KOPT-K1 (cell line): ENCODE measurements around the gene SLC1A2.

ENCODE experiments used
- H3K27ac ChIP-seq: fragments of 200-600 bp; sonication (generic); 2 replicates; pipeline ENCODE4 v1.5.1; 2016; ENCODE audit warnings: antibody characterized with exemption, mild to moderate bottlenecking, low read depth, low read length; ENCODE audit not compliant: poor library complexity, severe bottlenecking
- H3K36me3 ChIP-seq: fragments of 200-600 bp; sonication (generic); 2 replicates; pipeline ENCODE4 v1.5.1; 2017; ENCODE audit warnings: antibody characterized with exemption, mild to moderate bottlenecking, low read length, moderate library complexity; ENCODE audit not compliant: insufficient read depth
- H3K9me3 ChIP-seq: fragments of 200-600 bp; sonication (generic); 2 replicates; pipeline ENCODE4 v1.5.1; 2017; ENCODE audit warnings: antibody characterized with exemption, low read length, mild to moderate bottlenecking; ENCODE audit not compliant: insufficient read depth, poor library complexity, severe bottlenecking

The SLC1A2 gene

DNA sequence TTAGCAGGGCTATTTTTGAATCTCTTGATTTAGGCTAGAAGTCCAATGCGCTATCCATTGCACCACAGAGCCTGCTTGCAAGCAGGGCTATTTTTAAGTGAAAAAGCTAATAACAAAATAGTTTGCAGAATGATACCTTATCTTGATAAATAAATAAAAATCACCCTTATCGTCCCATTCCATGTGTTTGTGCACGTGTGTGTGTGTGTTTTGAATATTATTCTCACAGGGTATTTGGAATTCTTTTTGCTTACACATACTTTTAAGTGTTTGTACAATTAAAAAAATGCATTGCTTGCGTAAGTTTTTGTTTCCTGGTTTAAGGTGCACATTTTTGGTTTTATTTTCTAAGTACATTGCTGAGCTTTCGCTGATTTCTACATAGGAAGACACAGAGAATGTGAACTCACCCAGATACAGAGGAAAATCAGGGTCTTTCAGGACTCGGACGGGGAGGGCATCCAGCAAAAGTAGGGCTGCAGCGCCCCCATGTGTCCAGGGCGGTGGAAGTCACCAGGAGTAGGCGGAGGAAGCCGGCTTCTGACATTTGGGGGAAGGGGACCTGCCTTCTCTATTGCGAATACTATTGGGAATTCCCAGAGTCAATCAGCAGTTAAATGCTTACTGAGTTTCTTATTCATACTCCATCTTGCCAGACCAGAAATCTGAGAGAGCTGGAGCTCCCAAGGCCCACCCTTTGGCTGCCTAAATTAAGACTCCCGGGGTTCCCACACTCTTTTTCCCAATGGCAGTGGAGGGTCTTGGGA lies 27.3 kb downstream of the SLC1A2 start:
- no peaks in the 10 kb centered on the region for H3K36me3 ChIP-seq
- H3K27ac ChIP-seq = no peak overlapping the region
- no peaks in the 10 kb centered on the region for H3K9me3 ChIP-seq

DNA sequence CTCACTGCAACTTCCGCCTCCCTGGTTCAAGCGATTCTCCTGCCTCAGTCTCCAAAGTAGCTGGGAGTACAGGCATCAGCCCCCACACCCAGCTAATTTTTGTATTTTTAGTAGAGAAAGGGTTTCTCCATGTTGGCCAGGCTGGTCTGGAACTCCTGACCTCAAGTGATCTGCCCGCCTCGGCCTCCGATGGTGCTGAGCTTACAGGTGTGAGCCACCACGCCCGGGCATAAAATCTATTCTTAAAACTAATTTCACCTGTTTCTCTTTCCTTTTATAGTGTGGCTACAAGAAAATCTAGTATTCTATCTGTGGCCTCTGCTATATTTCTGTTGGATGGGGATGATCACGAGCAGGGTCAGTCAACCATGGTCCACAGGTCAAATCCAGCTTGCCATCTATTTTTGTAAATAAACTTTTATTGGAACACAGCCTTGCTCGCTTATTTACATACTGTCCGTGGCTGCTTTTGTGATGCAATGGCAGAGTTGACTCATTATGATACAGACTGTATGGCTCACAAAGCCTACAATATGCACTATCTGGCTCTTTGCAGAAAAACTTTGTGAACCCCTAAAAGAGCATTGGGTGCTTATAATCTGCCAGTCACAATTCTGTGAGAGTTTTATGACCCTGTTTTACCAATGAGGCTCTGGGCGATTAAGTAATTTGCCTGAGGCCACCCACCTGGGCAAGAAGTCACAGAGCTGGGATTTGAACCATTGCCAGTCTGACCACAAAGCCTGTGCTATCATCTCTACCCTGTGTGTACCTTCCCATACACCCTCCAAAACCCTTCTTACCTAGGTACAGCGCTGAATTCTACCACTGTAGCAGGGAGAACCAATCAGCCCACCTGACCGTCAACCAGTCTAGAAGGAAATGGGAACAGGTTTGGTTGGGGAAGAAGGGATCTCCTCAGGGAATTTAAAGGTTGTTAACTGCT lies 28.3 kb downstream of the SLC1A2 start:
- Histone ChIP-seq H3K9me3 (no peaks in the 10 kb centered on the region), H3K27ac (no peak overlapping the region), H3K36me3 (no peaks in the 10 kb centered on the region)

DNA sequence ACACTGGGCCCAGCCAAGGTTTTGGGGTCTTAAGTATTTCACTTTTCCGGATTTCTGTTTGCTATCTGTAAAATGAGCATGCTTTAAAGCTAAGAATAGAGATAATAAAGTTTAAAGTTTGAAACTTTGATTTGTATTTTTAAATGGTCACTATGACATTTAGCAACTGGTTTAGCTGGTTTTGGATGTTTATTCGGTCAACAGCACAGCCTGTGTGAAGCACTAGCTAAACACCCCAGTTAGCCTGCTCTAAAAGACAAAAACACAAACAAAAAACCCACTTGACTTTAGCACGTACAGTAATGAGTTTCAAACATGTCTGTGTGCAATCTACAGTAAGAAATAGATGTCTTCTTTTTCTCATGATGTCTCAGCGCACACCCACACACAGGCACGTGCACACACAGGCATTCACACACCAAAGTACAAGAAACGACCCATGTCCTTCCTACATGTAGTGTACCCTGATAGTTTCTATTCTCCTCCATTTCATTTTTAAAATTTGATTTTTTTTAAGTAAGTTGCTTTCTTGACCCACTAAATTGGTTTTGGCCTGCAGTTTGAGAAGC lies 29.4 kb downstream of the SLC1A2 start:
- Histone ChIP-seq H3K27ac (no peak overlapping the region), H3K36me3 (no peaks in the 10 kb centered on the region), H3K9me3 (no peaks in the 10 kb centered on the region)

DNA sequence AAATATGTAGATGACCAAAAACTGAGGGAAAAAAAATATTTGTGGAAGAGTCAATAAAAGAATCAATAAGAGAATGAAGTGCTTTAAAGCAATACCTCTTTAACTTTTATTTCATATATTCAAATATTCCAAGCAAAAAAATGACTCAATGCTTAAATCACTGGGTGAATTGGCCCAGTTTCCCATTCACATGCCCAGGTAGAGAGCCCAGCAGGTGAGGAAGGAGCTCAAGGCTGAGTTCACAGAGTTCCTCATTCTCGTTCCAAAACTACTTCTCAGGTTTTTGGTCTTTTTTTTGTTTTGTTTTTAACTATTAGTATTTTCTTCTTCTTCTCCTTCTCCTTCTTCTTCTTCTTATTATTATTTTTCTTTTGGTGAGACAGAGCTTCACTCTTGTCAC lies 30.2 kb downstream of the SLC1A2 start:
- Histone ChIP-seq H3K27ac (no peak overlapping the region), H3K36me3 (no peaks in the 10 kb centered on the region), H3K9me3 (no peaks in the 10 kb centered on the region)

DNA sequence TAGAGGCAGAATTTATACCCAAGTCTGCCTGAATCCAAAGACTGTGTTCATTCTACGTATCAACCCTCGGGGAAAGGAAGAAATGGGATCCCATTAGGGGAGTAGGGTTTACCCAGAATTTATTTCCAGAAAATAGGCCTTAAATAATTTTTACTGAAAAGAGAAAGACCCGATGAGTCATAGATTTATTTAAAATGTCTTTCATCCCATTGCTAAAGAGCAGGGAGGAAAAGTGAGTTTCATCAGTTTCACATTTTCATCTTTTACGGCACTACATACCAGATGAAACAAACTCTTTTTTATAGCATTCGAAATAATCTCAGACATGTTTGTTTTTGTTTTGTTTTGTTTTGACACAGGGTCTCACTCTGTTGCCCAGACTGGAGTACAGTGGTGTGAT lies 31.3 kb downstream of the SLC1A2 start:
- H3K9me3 ChIP-seq = no peaks in the 10 kb centered on the region
- no peak overlapping the region for H3K27ac ChIP-seq
- no peaks in the 10 kb centered on the region for H3K36me3 ChIP-seq

DNA sequence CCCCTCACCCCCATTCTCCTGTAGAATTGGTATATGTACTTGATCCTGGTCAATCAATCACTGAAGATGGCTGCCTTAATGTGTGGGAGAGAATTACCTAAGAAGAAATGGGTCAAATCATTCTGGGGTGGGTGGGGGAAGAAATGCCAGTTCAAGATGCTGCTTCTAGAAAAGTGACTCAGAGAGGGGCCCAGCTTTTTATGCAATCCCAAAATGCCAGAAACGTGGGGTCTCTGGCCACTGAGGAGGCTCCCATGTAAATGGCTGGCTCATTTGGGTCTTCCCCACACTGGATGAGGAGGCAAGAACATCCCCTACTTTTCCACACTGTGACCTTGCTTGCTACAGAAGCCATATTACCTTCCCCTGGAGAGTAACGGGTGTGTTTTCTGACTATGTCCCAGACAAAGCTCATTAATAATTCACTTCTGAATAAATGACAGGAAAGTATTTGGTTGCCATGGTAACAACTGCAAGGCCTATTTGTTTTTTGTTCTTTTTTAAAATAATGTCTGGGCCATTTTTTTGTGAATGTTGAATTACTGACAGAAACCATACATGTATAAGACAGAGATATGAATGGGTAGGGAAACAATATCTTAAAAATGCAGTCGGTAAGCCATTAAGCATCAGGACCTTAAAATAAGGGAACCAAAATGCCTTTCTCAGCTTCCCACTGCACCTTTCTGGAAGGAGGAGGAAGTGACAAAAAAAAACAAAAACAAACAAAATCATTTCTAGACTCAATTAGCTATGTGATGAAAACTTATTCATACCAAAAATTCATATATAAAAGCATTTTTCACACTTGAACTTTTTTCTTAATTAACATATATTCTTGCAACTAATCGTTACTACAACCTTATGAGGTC lies 32.0 kb downstream of the SLC1A2 start:
- Histone ChIP-seq H3K9me3 (no peaks in the 10 kb centered on the region), H3K36me3 (no peaks in the 10 kb centered on the region), H3K27ac (no peak overlapping the region)

DNA sequence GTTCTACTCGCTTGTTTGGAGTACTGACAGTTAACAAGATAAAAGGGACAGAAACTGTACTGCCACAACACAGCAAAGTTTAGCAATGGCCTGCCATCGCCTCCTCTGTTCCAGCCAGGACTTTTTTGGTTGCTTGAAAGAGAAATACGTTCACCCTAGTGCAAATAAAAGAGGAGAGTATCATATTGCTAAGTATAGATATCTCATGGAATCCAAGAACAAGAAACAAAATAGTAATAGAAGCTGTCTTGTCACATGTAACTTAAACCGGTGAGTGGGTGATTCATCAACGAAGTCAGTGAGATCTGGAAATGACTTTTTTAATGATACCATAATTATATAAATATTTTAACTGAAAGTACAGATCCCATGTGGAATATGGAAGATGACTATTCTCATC lies 35.4 kb downstream of the SLC1A2 start:
- Histone ChIP-seq H3K27ac (no peak overlapping the region), H3K36me3 (no peaks in the 10 kb centered on the region), H3K9me3 (no peaks in the 10 kb centered on the region)

DNA sequence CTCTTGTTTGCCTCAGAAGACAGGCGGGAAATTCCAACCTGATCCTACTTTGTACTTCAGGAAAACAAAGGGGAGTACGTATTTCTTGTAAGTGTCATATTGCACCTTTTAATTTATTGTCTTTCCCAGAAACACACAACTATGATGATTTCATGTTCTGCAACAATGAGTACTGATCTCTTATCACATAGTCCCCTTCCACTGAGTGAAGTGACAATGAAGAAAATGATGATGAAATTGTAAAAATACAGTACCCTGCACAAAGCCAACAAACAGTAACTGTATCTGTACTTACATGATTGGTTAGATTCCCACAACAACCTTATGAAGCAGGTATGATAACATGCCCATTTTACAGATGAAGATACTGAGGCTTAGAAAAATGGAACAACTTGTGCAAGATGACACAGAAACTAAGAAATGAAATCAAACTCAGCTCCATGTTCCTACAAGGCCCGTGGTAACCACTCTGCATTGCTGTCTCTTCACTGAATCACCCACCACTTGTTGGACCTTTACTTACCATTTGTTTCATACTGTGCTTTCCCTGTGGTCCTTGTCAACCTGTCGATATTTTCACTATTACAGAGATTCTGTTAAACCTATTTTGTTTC lies 37.5 kb downstream of the SLC1A2 start:
- no peaks in the 10 kb centered on the region for H3K36me3 ChIP-seq
- no peaks in the 10 kb centered on the region for H3K9me3 ChIP-seq
- H3K27ac ChIP-seq = no peak overlapping the region

DNA sequence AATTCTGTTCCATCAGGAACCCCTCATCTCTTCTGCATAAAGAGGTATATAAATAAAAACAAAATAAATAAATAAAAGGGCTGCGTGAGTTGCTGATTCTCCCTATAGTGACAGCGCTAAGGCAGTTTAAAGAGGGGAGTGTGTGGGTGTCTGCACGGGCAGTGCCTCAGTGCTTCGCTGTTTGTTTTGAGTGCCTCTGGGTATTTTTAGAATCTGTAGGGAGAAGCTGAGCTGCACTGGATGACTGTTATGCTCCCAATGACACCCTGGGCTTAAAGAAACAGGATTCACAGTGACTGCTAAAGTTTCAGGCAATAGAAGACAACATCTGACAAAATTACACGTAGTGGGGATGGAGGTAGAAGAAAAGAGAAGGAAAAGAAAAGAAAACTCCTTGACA lies 38.8 kb downstream of the SLC1A2 start:
- Histone ChIP-seq H3K36me3 (no peaks in the 10 kb centered on the region), H3K9me3 (no peaks in the 10 kb centered on the region), H3K27ac (no peak overlapping the region)

DNA sequence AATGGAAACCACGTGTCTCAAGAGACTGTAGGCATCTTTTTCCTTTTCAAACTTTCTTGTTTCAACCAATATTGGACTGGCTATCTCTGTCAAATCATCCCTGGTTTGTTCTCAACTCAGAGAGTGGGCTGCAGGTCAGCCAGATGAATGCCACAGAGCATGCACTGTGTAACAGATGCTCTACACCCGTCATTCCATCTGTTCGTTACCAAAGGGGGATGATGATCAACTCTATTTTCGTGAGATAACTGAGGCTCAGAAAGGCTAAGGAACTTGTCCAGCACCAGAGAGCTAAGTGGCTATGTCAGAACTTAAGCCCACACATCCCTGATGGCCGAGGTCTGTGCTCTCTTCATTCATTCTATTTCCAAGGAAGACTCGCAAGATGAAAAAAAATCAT lies 42.1 kb downstream of the SLC1A2 start:
- no peaks in the 10 kb centered on the region for H3K9me3 ChIP-seq
- no peaks in the 10 kb centered on the region for H3K36me3 ChIP-seq
- H3K27ac ChIP-seq = no peak overlapping the region

DNA sequence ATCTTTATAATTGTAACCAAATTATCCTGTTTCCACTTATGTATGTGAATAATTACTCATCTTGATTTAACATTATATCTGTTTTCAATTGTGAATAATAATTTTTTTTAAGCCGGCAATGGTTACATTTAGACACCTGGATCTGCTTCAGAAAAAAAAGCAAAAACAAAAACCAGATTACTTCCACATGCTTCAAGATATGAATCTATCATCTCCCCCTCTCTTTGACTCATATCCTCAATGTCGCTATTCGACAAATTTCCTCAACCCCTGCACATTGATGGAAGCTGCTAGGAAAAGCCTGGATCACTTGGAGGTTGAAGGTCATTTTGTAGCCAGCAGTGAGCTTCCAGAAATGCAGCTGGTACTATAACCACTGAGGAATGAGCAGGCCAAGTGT lies 42.7 kb downstream of the SLC1A2 start:
- Histone ChIP-seq H3K9me3 (no peaks in the 10 kb centered on the region), H3K27ac (no peak overlapping the region), H3K36me3 (no peaks in the 10 kb centered on the region)

DNA sequence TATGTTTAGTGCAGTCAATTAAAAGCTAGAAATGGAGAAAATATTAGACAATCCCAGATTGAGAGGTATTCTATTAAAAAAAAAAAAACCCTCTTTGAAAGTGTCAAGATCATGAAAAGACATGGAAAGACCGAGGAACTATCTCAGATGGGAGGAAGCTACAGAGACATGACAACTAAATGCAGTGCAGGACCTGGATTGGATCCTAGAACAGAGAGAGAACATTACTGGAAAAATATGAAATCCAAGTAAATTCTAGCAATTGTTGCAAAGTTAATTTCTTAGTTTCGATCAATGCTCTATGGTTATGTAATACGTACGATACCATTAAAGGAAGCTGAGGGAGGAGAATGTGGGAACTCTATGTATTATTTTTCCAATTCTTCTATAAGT lies 43.2 kb downstream of the SLC1A2 start:
- Histone ChIP-seq H3K36me3 (no peaks in the 10 kb centered on the region), H3K27ac (no peak overlapping the region), H3K9me3 (no peaks in the 10 kb centered on the region)

DNA sequence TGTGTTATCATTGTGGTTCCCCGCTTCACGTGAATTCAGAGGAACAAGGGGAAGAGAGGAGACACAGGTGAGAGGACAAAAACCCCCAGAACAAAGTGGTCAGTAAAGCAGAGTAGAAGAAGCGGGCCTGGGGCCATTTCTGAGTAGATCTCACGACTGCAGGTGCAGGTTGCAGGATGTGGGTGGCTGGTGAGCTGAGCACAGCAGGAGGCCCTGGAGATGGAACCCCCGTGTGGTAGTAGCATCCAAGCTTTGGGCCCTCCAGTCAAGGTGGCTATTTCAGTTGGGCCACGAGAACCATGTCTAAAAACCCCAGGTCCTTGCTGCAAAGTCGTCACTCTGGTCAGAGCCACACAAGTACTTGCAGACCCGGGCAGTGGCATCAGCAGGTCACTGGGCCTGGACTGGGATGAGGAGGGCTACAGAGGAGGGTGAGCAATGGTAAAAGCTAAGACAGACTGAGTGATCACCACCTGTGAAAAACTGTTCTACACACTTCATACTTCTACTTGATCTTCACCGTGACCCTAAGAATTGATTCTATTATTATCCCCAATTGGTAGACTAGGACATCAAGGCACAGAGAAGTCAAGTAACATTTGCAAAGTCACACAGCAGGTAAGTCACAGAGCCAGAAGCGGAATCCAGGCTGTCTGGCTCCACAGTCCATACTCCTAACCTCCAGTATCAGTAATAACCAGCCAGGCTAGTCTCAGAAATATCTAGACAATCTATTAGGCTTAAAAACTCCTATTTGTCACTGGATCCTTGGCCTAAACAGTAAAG lies 43.8 kb downstream of the SLC1A2 start:
- Histone ChIP-seq H3K27ac (no peak overlapping the region), H3K36me3 (no peaks in the 10 kb centered on the region), H3K9me3 (no peaks in the 10 kb centered on the region)
